Activated CD4-positive, alpha-beta T cell treated with anti-CD3 and anti-CD28 coated beads for 48 hours (primary cell): ENCODE results near the gene FMR1.

Experiments
- DNase-seq: peaks from one replicate; pipeline ENCODE4 v3.0.0-alpha.2; 2020

FMR1 gene

DNA sequence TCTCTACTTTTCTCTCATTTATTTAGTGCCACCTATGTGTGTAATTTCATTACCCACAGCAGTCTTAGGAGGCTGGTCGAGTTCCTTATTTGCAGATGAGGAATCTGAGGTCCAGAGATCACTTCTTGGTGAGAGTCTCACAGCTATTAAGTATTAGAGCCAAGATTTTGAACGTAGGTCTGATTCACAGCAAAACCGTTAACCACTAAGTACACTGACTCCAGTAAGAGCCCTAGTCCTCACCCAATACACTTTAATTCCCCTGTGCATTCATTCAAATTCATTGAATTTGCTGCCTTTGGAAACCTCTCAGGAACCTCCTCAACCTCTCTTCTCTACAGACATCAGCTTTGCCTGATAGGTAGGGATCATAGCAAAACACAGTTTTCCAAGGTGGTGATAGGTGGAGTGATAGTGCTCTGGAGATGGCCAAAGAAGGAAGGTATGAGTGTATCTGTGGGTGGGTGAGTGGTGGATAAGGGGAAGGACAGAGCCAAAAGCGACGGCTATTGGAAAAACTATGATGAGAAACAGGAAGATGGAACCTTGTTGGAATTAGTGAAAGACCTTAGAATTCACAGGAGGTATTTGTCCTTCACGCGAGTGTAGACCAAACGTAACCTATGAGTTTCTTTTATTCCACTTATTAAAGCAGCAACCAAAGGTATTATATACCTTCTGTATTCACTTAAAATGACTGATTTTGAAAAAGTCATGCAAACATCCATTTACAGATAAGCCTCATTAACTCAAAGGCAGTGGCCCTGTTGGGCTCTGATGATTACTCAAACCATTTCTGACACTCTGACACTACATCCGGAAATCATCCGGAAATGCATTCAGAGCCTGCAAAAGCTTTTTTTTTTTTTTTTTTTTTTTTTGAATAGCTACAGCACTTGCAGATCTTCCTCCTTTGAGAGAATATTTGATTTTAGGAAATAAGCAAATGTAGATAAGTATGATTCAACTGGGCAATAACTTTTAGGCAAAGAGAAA, 6.3 kb downstream of the FMR1 start:
- peak; percentile 9 for DNase-seq

DNA sequence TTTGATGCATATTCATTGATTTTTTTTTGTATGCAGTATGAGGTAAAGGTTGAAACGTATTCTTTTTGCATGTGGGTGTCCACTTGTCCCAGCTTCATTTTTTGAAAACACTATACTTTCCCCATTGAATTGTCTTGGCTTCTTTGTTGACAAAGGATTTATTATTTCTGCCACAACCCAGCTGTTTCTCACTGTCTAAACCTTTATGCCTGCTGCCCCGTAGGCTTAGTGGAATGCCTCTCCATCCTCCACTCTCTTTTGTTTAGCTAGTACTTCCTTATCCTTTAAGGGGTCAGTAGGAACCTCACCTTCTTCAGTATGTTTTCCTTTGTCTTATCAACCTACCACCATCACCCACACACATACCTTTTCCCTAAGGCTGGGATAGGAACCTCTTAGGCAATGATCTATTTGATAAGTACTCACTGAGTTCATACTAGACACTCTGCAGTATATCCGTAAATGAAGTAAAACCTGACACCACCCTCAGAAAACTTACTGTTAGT, 8.5 kb downstream of the FMR1 start:
- no peak for DNase-seq

- DNase-seq = no peak
Measured at GRCh38 chrX:147923605-147924004, 11.9 kb downstream of the FMR1 start.

DNA sequence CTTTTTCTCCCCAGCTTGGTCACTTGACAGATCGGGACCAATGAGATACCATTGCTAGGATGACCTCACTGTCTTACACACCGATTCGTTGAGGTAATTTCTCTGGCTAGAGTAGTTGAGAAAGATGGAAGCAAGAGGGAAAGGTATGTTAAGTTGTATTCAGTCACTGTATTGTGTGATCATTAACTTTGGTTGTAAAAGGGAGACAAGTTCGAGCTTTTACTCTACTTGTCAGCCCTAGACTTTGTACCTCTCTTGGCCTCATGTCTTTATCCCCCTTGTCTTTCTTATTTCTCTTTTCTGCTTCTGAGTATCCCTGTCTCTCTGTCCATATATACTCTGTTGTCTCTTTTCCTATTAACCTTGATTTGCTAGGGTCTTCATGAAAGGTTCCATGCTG, 15.5 kb downstream of the FMR1 start:
- DNase-seq = no peak

GRCh38 chrX:147933815-147934214, 22.1 kb downstream of the FMR1 start:
- no peak for DNase-seq

DNA sequence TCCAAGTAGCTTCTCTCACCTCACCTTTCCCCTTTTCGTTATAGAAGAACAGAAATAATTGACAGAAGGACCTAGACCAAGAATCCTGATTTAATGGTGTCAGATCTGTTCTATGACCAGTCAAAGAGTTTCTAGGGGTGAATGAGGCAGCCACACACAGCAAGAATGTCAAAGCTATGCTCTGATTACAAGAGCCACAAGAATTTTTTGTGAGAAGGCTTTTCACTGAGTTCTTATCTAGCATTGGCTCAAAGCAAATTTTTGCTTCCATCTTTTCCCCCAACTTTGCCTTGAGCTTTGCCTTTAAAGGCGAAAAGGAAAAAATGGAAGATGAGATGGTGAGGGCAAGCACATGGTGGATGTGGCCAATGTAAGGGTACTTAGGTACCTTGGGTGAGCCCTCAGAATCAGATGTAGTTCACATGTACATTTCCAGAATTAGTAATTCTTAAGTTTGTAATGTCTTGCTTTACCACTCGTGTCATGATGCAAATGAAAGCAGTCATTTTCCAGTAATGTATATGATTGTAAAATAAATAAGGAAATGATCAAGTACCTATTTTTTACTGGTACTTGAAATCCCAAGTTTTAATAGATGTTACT, 23.5 kb downstream of the FMR1 start:
- no peak for DNase-seq

DNA sequence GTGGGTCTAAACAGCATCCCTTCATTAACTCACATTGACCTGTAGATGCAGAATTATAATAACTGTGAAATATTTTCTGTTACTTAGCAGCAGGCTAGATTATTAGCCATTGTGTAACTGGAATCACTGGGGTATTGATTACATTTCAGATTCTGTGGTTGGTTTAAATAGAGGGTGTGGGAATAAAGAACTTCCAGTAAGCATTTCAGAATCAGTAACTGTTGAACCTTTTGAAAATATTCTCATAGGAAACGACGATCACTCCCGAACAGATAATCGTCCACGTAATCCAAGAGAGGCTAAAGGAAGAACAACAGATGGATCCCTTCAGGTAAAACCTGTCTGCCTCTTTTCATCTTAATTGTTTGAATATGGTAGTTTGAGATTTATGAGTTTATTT, 33.6 kb downstream of the FMR1 start:
- DNase-seq = no peak

DNA sequence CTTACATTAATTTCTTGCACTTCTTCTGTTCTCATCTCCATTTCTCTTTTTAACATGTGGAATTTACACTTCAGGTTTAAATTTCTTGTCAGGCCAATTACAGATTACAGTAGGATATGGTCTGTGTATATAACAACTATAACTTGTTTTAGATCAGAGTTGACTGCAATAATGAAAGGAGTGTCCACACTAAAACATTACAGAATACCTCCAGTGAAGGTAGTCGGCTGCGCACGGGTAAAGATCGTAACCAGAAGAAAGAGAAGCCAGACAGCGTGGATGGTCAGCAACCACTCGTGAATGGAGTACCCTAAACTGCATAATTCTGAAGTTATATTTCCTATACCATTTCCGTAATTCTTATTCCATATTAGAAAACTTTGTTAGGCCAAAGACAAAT, 36.8 kb downstream of the FMR1 start:
- DNase-seq = no peak

- no peak for DNase-seq
Measured at GRCh38 chrX:147950352-147950751, 38.6 kb downstream of the FMR1 start.

- no peak for DNase-seq
Measured at GRCh38 chrX:147953976-147954375, 42.3 kb downstream of the FMR1 start.

DNA sequence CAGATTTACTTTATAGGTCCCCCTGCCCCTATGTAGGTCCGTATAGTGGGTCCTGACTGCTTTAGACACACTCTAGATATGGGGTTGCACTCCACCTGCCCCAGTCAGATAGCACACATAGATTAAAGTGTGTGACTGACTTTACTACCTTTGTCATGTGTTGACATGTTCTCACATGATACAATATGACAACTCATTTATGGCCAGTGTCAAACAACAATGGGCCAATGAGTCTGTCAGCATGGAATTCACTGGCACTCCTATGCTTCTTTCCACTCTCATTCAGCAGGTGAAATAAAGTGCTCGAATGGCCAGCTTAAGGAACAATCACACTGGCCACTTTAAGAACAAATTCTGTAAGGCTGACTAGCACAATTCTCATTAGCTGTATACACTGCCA, 45.6 kb downstream of the FMR1 start:
- DNase-seq = no peak

- DNase-seq = no peak
Measured at GRCh38 chrX:147958291-147958690, 46.6 kb downstream of the FMR1 start.

GRCh38 chrX:147960722-147961121, 49.0 kb downstream of the FMR1 start:
- DNase-seq = no peak

- DNase-seq = no peak
Measured at GRCh38 chrX:147962476-147962875, 50.8 kb downstream of the FMR1 start.

- DNase-seq = no peak
Measured at GRCh38 chrX:147978931-147979330, 67.2 kb downstream of the FMR1 start.

DNA sequence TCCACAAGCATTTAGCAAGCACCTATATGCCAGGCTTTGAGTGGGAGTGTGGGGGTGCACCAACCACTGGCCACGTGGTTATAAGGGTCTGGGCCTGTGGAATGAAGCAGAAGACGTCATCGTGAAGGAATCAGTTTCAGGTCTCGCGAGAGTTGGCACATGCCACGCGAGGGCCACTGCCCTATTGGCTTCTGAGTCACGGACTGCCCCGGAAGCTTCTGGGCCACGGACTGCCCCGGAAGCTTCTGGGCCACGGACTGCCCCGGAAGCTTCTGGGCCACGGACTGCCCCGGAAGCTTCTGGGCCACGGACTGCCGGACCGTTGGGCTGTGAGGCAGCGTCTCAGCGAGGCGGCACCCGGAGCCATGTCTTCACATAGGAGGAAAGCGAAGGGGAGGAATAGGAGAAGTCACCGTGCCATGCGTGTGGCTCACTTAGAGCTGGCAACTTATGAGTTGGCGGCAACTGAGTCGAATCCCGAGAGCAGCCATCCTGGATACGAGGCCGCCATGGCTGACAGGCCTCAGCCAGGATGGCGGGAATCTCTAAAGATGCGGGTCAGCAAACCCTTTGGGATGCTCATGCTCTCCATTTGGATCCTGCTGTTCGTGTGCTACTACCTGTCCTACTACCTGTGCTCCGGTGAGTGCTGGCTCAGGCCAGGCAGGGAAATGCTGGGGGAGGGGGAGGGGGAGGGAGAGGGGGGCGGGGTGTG, 69.5 kb downstream of the FMR1 start, which contains the start of gene FMR1NB:
Gene FMR1NB (plus strand): TSS at position 300 of the 715 bp plus-strand sequence. CDS start 66 bp downstream, at position 366.
- no peak for DNase-seq
